HepG2 (cell line): ENCODE results near the gene CAPN8. TPM values are rescaled to one million over a fixed set of nuclear protein-coding genes. Genes with fewer than 3 reads are reported as not detected.

Experiments used
- ADNP ChIP-seq: sonication (generic); formaldehyde crosslinking; IDR thresholded peaks from 2 replicates; pipeline ENCODE4 v1.4.0; 2020; ENCODE audit warnings: missing genetic modification reagents
- CTCF ChIP-seq: sonication (generic); formaldehyde crosslinking; IDR thresholded peaks from 2 replicates; pipeline ENCODE4 v1.5.0; 2020; ENCODE audit warnings: mild to moderate bottlenecking, missing genetic modification reagents, moderate library complexity
- KAT2B ChIP-seq: fragments of 150-350 bp; IDR thresholded peaks from 2 replicates; pipeline ENCODE4 v1.6.1; 2014; ENCODE audit warnings: low read depth, low read length, borderline replicate concordance
- KDM2A ChIP-seq: sonication (generic); formaldehyde crosslinking; IDR thresholded peaks from 2 replicates; pipeline ENCODE4 v1.4.0; 2020; ENCODE audit warnings: low read depth, missing genetic modification reagents, borderline replicate concordance
- MLXIP ChIP-seq: sonication (generic); formaldehyde crosslinking; IDR thresholded peaks from 2 replicates; pipeline ENCODE4 v1.9.0; 2021; ENCODE audit warnings: missing genetic modification reagents, borderline replicate concordance
- MXD1 ChIP-seq: sonication (generic); formaldehyde crosslinking; IDR thresholded peaks from 2 replicates; pipeline ENCODE4 v1.4.0; 2020; ENCODE audit warnings: mild to moderate bottlenecking, missing genetic modification reagents
- NFRKB ChIP-seq: fragments of 450-650 bp; IDR thresholded peaks from 2 replicates; pipeline ENCODE4 v1.6.1; 2017
- PLRG1 ChIP-seq: fragments of 450-650 bp; conservative IDR thresholded peaks from 2 replicates; pipeline ENCODE4 v1.6.1; 2016
- PRDM4 ChIP-seq: sonication (generic); formaldehyde crosslinking; IDR thresholded peaks from 2 replicates; pipeline ENCODE4 v1.9.0; 2021; ENCODE audit warnings: missing genetic modification reagents, borderline replicate concordance
- RERE ChIP-seq: IDR thresholded peaks from 2 replicates; pipeline ENCODE4 v1.6.1; 2016; ENCODE audit warnings: low read depth, missing genetic modification reagents, missing compliant biosample characterization
- ZBTB10 ChIP-seq: sonication (generic); formaldehyde crosslinking; IDR thresholded peaks from 2 replicates; pipeline ENCODE4 v1.4.0; 2020; ENCODE audit warnings: missing genetic modification reagents, borderline replicate concordance
- ZFAT ChIP-seq: sonication (generic); formaldehyde crosslinking; conservative IDR thresholded peaks from 2 replicates; pipeline ENCODE4 v1.8.1; 2023; ENCODE audit warnings: missing genetic modification reagents, inconsistent platforms
- polyA plus RNA-seq, 8 experiments: library from polyadenylated mRNA; depleted of rRNA in 3 of 8; stranded (reverse) in 7 of 8; unstranded in 1 of 8; fragments of >200 nt; fragmentation: Illumina TruSeq in 4 of 8; extraction: Trizol in 4 of 8; gene quantifications; 2 replicates each; pipeline versions ENCODE4 v1.2.1 to v1.2.3, GENCODE V29; 2011 to 2016; ENCODE audit warnings: low read depth in 4 of 8, missing spikeins in 1 of 8, mixed read lengths in 1 of 8; ENCODE audit not compliant: insufficient read depth in 1 of 8
- total RNA-seq, 5 experiments: library from RNA; depleted of rRNA; stranded (reverse); fragments of >200 nt; fragmentation: Illumina TruSeq; extraction: Trizol; gene quantifications; 2 replicates each; pipeline ENCODE4 v1.2.3, GENCODE V29; 2016; ENCODE audit warnings: low read depth in 1 of 5

CAPN8 gene
- total and polyA plus RNA-seq, 2 of the 13 experiments (the other 11 are each of a cell fraction or from before 2014, with no cell fraction given): 0.20 to 0.25 TPM

- TF ChIP-seq PRDM4 (CRISPR knock-in tag) (no peak), RERE (CRISPR knock-in tag) (no peak), MLXIP (CRISPR knock-in tag) (no peak), PLRG1 (no peak), ADNP (CRISPR knock-in tag) (no peak), KDM2A (CRISPR knock-in tag) (no peak; the same call in 1 of the 2 replicates), KAT2B (no peak), NFRKB (no peak), ZBTB10 (CRISPR knock-in tag) (no peak), MXD1 (CRISPR knock-in tag) (no peak), CTCF (CRISPR knock-in tag) (no peak), ZFAT (CRISPR knock-in tag) (no peak)
These were observed 43.2 kb downstream of the CAPN8 start (continued) for GRCh38 chr1:223622132-223622842.
